Activated naive CD4-positive, alpha-beta T cell treated with anti-CD3 and anti-CD28 coated beads for 36 hours (primary cell): ENCODE measurements around the gene HTR3A. TPM values are rescaled to one million over a fixed set of nuclear protein-coding genes. Genes with fewer than 3 reads are reported as not detected.

ENCODE experiments used
- total RNA-seq, 2 experiments: library from RNA; stranded (reverse); gene quantifications; one replicate each; pipeline ENCODE4 v1.2.3, GENCODE V29; 2021

Gene HTR3A
- total RNA-seq, 2 experiments from 2014 or later, result not detected

Other genes starting within 250 kb of the HTR3A start
- 10 to 100 TPM; 10.7 to 11.6 TPM for gene ZW10, start 201.4 kb upstream of the HTR3A start, total RNA-seq
- gene CLDN25, start 195.3 kb upstream of the HTR3A start, total RNA-seq, result not detected
- gene USP28, start 99.5 kb upstream of the HTR3A start, total RNA-seq, result 10 to 100 TPM; 26.1 to 26.8 TPM
- gene HTR3B, start 70.3 kb upstream of the HTR3A start, total RNA-seq, result not detected
- 1 to 10 TPM; 1.5 to 2.3 TPM for gene ZBTB16, start 84.6 kb downstream of the HTR3A start, total RNA-seq